Measurements from ENCODE around the gene ETV6. TPM values are rescaled to one million over a fixed set of nuclear protein-coding genes. Genes with fewer than 3 reads are reported as not detected.

ETV6 gene
- total and polyA plus RNA-seq, 9 of the 15 experiments (the other 6 are each of a cell fraction or from before 2014, with no cell fraction given) = 0.81 to 12.7 (median 4.1) TPM

DNA sequence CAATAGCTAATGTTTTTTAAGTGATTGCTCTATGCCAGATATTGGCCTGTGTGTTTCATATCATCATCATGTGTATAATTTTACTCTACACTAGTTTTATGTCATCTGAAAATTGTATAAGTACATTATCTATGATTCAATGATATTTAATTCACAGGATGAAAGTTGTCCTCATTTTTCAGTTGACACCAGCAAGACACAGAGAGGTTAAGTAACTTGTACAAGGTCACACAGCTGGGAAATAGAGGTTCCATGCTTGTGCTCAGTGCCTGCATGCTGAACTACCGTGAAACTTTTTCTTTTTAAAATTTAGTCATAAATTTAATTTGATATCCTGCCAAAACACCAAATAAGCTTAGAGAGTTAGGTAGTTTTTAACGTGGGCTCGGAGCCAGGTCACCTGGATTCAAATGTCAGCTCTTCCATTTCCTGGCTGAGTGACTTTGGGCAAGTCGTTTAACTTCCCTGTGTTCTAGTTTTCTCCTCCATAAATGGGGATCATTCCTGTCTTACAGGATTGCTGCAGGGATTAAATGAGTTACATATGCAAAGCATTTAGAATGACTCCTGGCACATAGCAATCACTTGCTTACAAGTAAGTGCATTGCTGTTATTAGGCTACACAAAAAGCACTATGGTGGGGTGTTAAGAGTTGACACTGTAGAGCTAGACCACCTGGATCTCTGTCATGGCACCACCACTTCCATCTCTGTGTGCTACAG is 183.9 kb downstream of the ETV6 start:
- H3K79me2 ChIP-seq (ENCODE audit: control insufficient read depth, insufficient read depth, low read length) = no peaks in the 10 kb centered on the region
- ATAC-seq (no peak), DNase-seq (ENCODE audit: extremely low read depth in 1 of 4, low spot score in 3 of 4) (no peak), FAIRE-seq (no peak)
- no peaks in the 10 kb centered on the region for H3K9me3 ChIP-seq (replicated peaks; ENCODE audit: control insufficient read depth, insufficient read depth, low read depth, low read length)
- 56% methylated on average over 4 of the region's 4 CpGs for WGBS (ENCODE audit: insufficient coverage, low coverage, missing lambda C conversion rate)
- no peak overlapping the region for H3K4me3 ChIP-seq
- no peaks in the 10 kb centered on the region for H3K9me1 ChIP-seq (ENCODE audit: control insufficient read depth, insufficient read depth, low read length)
- peaks cover 3 to 24% of the 10 kb centered on the region in 2 experiments; a peak in 4 of 5 replicates for H3K4me1 ChIP-seq (replicated peaks in 1 of 2; ENCODE audit: control insufficient read depth in 2 of 2, insufficient read depth in 2 of 2, low read length in 2 of 2)
- POLR2A ChIA-PET = interaction anchor here (1.2 kb wide), 1 partner anchor 11 kb away, joined by 4 read pairs; no protein-coding TSS in a partner anchor
- in situ Hi-C loops (cut with MboI) = no loop called here
- no peaks in the 10 kb centered on the region for H4K20me1 ChIP-seq (replicated peaks; ENCODE audit: control insufficient read depth, insufficient read depth, low read length)
- H3K4me2 ChIP-seq (ENCODE audit: insufficient read depth, low read length) = no peak overlapping the region
- CTCF ChIA-PET (ENCODE audit: low intra/inter-chr PET ratio) = no interaction called here
- no peak overlapping the region for H3K27ac ChIP-seq (ENCODE audit: extremely low read depth, low read depth, low read length)
- BruUV-seq (replicated peaks) = no TSS peak
- no peaks in the 10 kb centered on the region for H3K27me3 ChIP-seq (ENCODE audit: control insufficient read depth in 2 of 2, insufficient read depth in 2 of 2, low read length in 2 of 2)
- intact Hi-C loops (cut with micrococcal nuclease) = no loop called here
- no peak overlapping the region for H2AFZ ChIP-seq (ENCODE audit: low read depth, low read length)
- no peak overlapping the region for H3K9ac ChIP-seq (ENCODE audit: insufficient read depth in 1 of 2, low read depth in 2 of 2, low read length in 2 of 2)
- H3K36me3 ChIP-seq (ENCODE audit: control insufficient read depth, insufficient read depth, low read length) = no peaks in the 10 kb centered on the region
- peak; percentile 69 for TF ChIP-seq ZFP36 (IDR thresholded peaks at IDR 0.05; ENCODE audit: low read depth, low read length, partially characterized antibody)
- TF ChIP-seq ETV5 (CRISPR knock-in tag; IDR thresholded peaks at IDR 0.05; ENCODE audit: low read depth) = no peak
- no peak for TF ChIP-seq U2AF2 (optimal IDR thresholded peaks at IDR 0.05; ENCODE audit: low read depth, low read length)
- no peak for TF ChIP-seq CREB3 (tag; conservative IDR thresholded peaks at IDR 0.05; ENCODE audit: low read depth)
- peak; percentile 96 for TF ChIP-seq RBM25 (IDR thresholded peaks at IDR 0.05; ENCODE audit: low read depth, low read length, severe bottlenecking)
- no peak for TF ChIP-seq JUNB (CRISPR knock-in tag; conservative IDR thresholded peaks at IDR 0.05)
- TF ChIP-seq, protein P1, sequence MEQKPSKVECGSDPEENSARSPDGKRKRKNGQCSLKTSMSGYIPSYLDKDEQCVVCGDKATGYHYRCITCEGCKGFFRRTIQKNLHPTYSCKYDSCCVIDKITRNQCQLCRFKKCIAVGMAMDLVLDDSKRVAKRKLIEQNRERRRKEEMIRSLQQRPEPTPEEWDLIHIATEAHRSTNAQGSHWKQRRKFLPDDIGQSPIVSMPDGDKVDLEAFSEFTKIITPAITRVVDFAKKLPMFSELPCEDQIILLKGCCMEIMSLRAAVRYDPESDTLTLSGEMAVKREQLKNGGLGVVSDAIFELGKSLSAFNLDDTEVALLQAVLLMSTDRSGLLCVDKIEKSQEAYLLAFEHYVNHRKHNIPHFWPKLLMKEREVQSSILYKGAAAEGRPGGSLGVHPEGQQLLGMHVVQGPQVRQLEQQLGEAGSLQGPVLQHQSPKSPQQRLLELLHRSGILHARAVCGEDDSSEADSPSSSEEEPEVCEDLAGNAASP (IDR thresholded peaks at IDR 0.05) = no peak
- TF ChIP-seq HDAC3 (IDR thresholded peaks at IDR 0.05; ENCODE audit: borderline replicate concordance, partially characterized antibody) = no peak
- no peak for TF ChIP-seq HDAC8 (tag; IDR thresholded peaks at IDR 0.05)
- no peak for TF ChIP-seq KLF1 (tag; IDR thresholded peaks at IDR 0.05)
- 0 out of 2 replicates have a peak, but pooled peaks have one; percentile 33 for TF ChIP-seq BCOR (IDR thresholded peaks at IDR 0.05)
- no peak for TF ChIP-seq POU5F1 (IDR thresholded peaks at IDR 0.05; ENCODE audit: borderline replicate concordance, low read depth, low read length, partially characterized antibody)
- TF ChIP-seq ZNF586 (CRISPR knock-in tag; conservative IDR thresholded peaks at IDR 0.05) = no peak
- no peak for TF ChIP-seq ZNF274 (IDR thresholded peaks at IDR 0.05; ENCODE audit: borderline replicate concordance, low read depth, low read length)
- no peak for TF ChIP-seq ZBTB1 (CRISPR knock-in tag; IDR thresholded peaks at IDR 0.05; ENCODE audit: borderline replicate concordance, low read depth)
- TF ChIP-seq SMAD4 (CRISPR knock-in tag; conservative IDR thresholded peaks at IDR 0.05) = no peak
- TF ChIP-seq CBX3 (IDR thresholded peaks at IDR 0.05; ENCODE audit: borderline replicate concordance in 1 of 2, low read length in 2 of 2) = no peak
- no peak for TF ChIP-seq MYNN (IDR thresholded peaks at IDR 0.05)
- TF ChIP-seq MYNN (CRISPR knock-in tag; IDR thresholded peaks at IDR 0.05) = no peak
- no peak for TF ChIP-seq NFRKB (IDR thresholded peaks at IDR 0.05; ENCODE audit: low read depth)
- no peak for TF ChIP-seq ZNF263 (CRISPR knock-in tag; IDR thresholded peaks at IDR 0.05; ENCODE audit: borderline replicate concordance)
- TF ChIP-seq ZKSCAN3 (CRISPR knock-in tag; IDR thresholded peaks at IDR 0.05) = no peak
- TF ChIP-seq E2F3 (CRISPR knock-in tag; IDR thresholded peaks at IDR 0.05) = no peak
